GM12872 (cell line): ENCODE results near the gene ATF3.

ENCODE experiments used
- CTCF ChIP-seq: IDR thresholded peaks from 3 replicates; pipeline ENCODE4 v1.5.1; 2011; ENCODE audit warnings: low read depth, mild to moderate bottlenecking, low read length, moderate library complexity; ENCODE audit not compliant: insufficient read depth

The ATF3 gene

GRCh38 chr1:212634252-212634651 is 25.7 kb downstream of the ATF3 start:
- no peak for TF ChIP-seq CTCF

- no peak for TF ChIP-seq CTCF
These were observed 26.6 kb downstream of the ATF3 start for GRCh38 chr1:212635141-212635631.

- TF ChIP-seq CTCF: no peak
These were observed 29.3 kb downstream of the ATF3 start for GRCh38 chr1:212637902-212638301.

- no peak for TF ChIP-seq CTCF
These were observed 30.1 kb downstream of the ATF3 start for GRCh38 chr1:212638492-212639151.

- TF ChIP-seq CTCF: no peak
These were observed 31.8 kb downstream of the ATF3 start for GRCh38 chr1:212640223-212640878.

GRCh38 chr1:212641956-212642355 is 33.4 kb downstream of the ATF3 start:
- no peak for TF ChIP-seq CTCF

- no peak for TF ChIP-seq CTCF
These were observed 35.3 kb downstream of the ATF3 start for GRCh38 chr1:212643877-212644276.
